ENCODE measurements around the gene GMEB2.
"Not testable (repeated sequence)": the region's sequence is repeated elsewhere in the genome, so short reads cannot be mapped to it uniquely, and the experiment has no call there.

GMEB2 gene

DNA sequence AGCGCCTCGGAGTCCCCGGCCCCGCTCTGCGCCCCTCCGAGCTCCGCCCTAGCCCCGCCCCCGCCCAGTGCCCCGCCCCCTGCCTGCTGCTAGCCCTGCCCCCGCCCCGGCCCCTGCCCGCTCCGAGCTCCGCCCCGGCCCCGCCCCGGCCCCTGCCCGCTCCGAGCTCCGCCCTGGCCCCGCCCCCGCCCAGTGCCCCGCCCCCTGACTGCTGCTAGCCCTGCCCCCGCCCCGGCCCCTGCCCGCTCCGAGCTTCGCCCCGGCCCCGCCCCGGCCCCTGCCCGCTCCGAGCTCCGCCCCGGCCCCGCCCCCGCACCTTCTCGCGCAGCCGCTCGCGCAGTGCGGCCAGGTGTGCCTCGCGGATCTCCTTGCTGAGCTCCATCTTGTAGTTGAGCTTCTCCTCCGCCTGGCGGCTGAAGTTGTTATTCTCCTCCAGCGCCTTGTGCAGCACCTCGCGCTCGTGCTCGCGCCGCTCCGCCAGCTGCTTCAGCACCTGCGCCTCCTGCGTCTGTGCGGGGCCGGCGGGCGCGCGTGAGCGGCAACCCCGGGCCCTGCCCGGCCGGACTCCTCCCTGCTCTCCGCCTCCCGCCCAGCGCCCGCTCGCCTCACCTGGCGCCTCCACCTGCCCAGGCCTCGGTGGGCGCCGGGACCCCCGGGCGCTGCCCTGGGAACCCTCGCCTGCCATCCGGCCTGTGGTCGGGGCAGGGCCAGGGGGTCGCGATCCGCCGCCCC, 15.1 kb upstream of the GMEB2 start:
- TF ChIP-seq, protein P1, sequence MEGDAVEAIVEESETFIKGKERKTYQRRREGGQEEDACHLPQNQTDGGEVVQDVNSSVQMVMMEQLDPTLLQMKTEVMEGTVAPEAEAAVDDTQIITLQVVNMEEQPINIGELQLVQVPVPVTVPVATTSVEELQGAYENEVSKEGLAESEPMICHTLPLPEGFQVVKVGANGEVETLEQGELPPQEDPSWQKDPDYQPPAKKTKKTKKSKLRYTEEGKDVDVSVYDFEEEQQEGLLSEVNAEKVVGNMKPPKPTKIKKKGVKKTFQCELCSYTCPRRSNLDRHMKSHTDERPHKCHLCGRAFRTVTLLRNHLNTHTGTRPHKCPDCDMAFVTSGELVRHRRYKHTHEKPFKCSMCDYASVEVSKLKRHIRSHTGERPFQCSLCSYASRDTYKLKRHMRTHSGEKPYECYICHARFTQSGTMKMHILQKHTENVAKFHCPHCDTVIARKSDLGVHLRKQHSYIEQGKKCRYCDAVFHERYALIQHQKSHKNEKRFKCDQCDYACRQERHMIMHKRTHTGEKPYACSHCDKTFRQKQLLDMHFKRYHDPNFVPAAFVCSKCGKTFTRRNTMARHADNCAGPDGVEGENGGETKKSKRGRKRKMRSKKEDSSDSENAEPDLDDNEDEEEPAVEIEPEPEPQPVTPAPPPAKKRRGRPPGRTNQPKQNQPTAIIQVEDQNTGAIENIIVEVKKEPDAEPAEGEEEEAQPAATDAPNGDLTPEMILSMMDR (IDR thresholded peaks at IDR 0.05) = peak; percentile 46
- TF ChIP-seq ZFX (IDR thresholded peaks at IDR 0.05; ENCODE audit: borderline replicate concordance) = no peak
- peak overlapping the region; percentile 92 for H3K27ac ChIP-seq

DNA sequence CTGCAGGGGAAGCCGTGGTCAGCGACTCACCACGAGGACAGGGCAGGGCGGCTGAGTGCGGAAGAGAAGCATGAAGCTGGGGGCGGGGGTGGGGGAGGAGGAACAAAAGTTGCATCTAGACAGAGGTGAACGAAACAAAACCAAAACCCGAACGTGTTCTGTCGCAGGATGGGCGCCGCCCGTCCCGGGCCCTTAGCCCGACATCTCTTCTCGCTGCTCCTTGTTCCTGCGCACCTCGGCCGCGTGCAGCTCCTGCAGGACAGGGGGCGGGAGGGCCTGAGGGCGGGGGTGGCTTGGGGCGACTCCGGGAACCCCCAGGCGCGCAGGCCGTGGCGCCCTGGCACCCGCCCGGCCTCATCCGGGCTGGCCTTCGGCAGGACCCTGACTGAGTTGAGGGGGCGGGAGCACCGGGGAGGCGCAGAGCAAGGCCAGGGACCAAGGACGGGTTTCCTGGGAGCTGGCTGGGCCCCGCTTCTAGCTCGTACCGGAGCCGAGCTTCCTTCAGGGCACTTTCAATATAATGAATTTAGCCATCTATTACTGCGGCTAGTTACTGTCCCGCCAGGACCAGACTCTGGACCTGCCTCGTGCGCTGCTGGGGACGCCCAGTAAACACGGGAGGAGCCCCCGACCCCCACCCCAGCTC, 14.4 kb upstream of the GMEB2 start:
- H3K27ac ChIP-seq = peak overlapping the region; percentile 48; the same call in 1 of the 2 replicates
- TF ChIP-seq ZFX (IDR thresholded peaks at IDR 0.05; ENCODE audit: borderline replicate concordance) = no peak
- TF ChIP-seq, protein P1 (IDR thresholded peaks at IDR 0.05) = no peak

- not testable (repeated sequence) for H3K27ac ChIP-seq
Observed at GRCh38 chr20:63640686-63641085, 13.8 kb upstream of the GMEB2 start.

GRCh38 chr20:63640086-63640485, 13.2 kb upstream of the GMEB2 start:
- no peak overlapping the region for H3K27ac ChIP-seq
- TF ChIP-seq, protein P1 (IDR thresholded peaks at IDR 0.05) = no peak
- no peak for TF ChIP-seq ZFX (IDR thresholded peaks at IDR 0.05; ENCODE audit: borderline replicate concordance)

DNA sequence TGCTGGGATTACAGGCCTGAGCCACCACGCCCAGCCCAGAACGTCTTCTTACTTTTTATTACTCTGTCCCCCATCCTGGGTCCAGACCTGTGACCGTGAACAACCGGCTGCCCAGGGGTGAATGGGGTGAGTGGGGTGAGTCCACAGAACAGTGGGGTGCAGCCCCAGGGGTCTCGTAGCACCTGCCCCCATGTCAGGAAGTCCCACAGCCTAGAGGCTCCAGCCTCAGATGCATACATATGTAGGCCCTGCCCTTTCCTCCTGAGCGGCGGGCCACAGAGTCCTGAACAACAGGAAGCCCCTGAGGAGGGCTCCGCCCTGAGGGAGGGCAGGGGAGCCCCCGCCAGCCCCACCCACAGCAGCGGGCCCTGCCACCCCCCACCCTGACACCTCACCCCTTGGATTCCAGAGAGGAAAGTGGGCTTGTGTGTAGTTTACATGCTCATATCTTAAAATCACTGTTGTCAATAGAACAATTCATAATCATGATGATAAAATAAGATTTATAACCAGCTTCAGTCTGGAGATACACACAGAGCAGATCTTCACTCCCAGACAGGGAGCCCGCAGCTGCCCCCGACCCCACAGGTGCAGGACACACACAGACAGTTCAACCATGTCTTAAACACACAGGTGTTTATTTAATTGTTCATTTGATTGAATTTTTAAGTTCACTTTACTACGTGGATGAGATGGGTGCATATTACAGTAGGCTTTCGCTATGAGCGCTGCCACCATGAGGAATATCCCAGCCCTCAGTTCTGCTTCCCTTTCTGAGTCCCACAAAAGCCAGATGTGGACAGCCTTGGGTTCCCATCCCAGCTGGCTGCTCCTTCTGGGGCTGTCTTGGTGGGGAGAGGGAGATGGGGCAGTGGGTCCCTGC, 12.4 kb upstream of the GMEB2 start:
- TF ChIP-seq ZFX (IDR thresholded peaks at IDR 0.05; ENCODE audit: borderline replicate concordance) = no peak
- TF ChIP-seq, protein P1 (IDR thresholded peaks at IDR 0.05) = no peak
- no peak overlapping the region for H3K27ac ChIP-seq

DNA sequence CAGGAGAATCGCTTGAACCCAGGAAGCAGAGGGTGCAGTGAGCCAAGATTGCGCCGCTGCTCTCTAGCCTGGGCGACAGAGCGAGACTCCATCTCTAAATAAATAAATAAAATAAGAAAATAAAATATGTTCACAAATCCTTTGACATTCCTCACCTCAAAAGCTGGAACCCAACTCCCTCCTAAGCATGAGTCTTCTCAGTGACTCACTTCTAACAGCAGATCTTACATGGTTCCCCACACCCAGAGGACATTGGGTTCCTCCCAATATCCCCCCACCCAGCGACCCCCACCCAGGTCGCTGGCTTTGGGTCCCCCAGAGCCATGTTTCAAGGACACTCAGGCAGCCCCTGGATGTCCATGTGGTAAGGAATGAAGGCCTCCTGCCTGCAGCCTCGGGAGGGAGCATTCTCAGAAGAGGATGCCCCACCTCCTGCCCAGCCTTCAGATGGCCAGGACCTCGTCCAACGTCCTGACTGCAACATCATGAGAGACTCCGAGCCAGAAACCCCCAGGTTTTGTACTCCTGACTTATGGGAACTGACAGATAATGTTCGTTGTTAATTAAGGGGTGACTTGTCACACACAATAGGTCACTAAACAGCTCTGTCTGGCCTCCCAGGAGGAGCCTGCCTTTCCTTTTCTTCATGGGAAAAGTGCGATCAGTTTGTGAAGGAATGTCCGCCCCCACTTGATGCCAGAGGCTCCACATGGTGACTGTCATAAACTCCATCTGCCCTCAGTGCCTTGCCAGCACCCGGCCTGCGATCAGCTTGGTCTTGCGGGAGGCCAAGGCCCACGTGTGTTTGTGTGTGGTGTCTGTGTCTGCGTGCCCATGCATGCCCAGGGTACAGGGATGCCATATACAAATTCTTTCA, 10.1 kb upstream of the GMEB2 start:
- no peak for TF ChIP-seq ZFX (IDR thresholded peaks at IDR 0.05; ENCODE audit: borderline replicate concordance)
- TF ChIP-seq, protein P1 (IDR thresholded peaks at IDR 0.05) = no peak
- no peak overlapping the region for H3K27ac ChIP-seq

All from 22Rv1 (cell line).